Measurements from ENCODE around the gene ALDH1L1.

DNA sequence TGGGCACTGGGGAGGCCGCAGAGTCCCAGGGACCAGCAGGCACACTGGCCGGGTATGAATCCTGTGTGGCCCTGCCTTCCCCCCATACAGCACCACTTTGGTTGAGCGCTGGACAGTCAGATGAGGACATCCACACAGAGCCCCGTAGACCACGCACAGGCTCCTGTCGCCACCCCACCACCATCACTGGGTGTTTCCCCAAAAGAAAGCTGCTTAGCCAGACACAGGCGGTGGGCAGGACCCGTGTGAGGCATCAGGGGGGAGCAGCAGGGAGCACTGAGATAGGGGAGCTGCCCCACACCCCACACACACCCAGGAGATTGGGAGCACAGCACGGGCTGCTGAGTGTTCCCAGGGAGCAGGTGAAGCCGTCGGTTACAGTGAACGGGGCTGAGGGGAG, 54.1 kb downstream of the ALDH1L1 start:
- TF ChIP-seq, protein P1, sequence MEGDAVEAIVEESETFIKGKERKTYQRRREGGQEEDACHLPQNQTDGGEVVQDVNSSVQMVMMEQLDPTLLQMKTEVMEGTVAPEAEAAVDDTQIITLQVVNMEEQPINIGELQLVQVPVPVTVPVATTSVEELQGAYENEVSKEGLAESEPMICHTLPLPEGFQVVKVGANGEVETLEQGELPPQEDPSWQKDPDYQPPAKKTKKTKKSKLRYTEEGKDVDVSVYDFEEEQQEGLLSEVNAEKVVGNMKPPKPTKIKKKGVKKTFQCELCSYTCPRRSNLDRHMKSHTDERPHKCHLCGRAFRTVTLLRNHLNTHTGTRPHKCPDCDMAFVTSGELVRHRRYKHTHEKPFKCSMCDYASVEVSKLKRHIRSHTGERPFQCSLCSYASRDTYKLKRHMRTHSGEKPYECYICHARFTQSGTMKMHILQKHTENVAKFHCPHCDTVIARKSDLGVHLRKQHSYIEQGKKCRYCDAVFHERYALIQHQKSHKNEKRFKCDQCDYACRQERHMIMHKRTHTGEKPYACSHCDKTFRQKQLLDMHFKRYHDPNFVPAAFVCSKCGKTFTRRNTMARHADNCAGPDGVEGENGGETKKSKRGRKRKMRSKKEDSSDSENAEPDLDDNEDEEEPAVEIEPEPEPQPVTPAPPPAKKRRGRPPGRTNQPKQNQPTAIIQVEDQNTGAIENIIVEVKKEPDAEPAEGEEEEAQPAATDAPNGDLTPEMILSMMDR (IDR thresholded peaks at IDR 0.05): no peak
- TF ChIP-seq POLR2A (IDR thresholded peaks at IDR 0.05) (no peak), EP300 (IDR thresholded peaks at IDR 0.05; ENCODE audit: low read depth) (no peak)

Measured in transverse colon (tissue), 3 donors.